Mucosa of rectum (tissue), 2 donors: Measurements from ENCODE around the gene ITGAX.

Source experiments
- H3K27ac ChIP-seq, 2 donors: one replicate each; pipeline ENCODE4 v1.7.0; 2013; ENCODE audit warnings: inconsistent platforms in 2 of 2, low read depth in 2 of 2, low read length in 2 of 2
- H3K27me3 ChIP-seq, 2 donors: one replicate each; pipeline ENCODE4 v1.7.0; 2013; ENCODE audit warnings: low read length in 2 of 2; ENCODE audit not compliant: control insufficient read depth in 2 of 2, insufficient read depth in 2 of 2
- H3K36me3 ChIP-seq, 2 donors: one replicate each; pipeline ENCODE4 v1.7.0; 2013; ENCODE audit warnings: low read length in 2 of 2; ENCODE audit not compliant: control insufficient read depth in 2 of 2, insufficient read depth in 2 of 2
- H3K4me1 ChIP-seq, 2 donors: one replicate each; pipeline ENCODE4 v1.7.0; 2013; ENCODE audit warnings: low read length in 2 of 2, mild to moderate bottlenecking in 1 of 2; ENCODE audit not compliant: control insufficient read depth in 2 of 2, insufficient read depth in 2 of 2
- H3K4me3 ChIP-seq, 2 donors: one replicate each; pipeline ENCODE4 v1.7.0; 2013; ENCODE audit warnings: low read length in 2 of 2
- H3K9ac ChIP-seq, 2 donors: one replicate each; pipeline ENCODE4 v1.7.0; 2013; ENCODE audit warnings: low read length in 2 of 2, low read depth in 1 of 2, mild to moderate bottlenecking in 1 of 2
- H3K9me3 ChIP-seq, 2 donors: one replicate each; pipeline ENCODE4 v1.7.0; 2013; ENCODE audit warnings: low read length in 2 of 2; ENCODE audit not compliant: control insufficient read depth in 2 of 2
- donor health status: healthy.
- donor health status: Normal muscosa, but diverticular disease.

The ITGAX gene

GRCh38 chr16:31421587-31421986 lies 66.6 kb downstream of the ITGAX start:
- Histone ChIP-seq H3K9me3 (no peaks in the 10 kb centered on the region), H3K4me3 (no peak overlapping the region), H3K36me3 (no peaks in the 10 kb centered on the region), H3K27ac (no peak overlapping the region), H3K4me1 (no peaks in the 10 kb centered on the region), H3K27me3 (peaks cover 2 to 8% of the 10 kb centered on the region in 2 donors), H3K9ac (no peak overlapping the region)

GRCh38 chr16:31423241-31423640 lies 68.3 kb downstream of the ITGAX start:
- H3K36me3 ChIP-seq, result no peaks in the 10 kb centered on the region
- peaks cover 2 to 8% of the 10 kb centered on the region in 2 donors for H3K27me3 ChIP-seq
- no peak overlapping the region for H3K9ac ChIP-seq
- no peak overlapping the region for H3K4me3 ChIP-seq
- no peak overlapping the region for H3K27ac ChIP-seq
- H3K9me3 ChIP-seq, result no peaks in the 10 kb centered on the region
- peaks cover 2 to 3% of the 10 kb centered on the region in 2 donors for H3K4me1 ChIP-seq

GRCh38 chr16:31423801-31424200 lies 68.8 kb downstream of the ITGAX start:
- no peaks in the 10 kb centered on the region for H3K9me3 ChIP-seq
- H3K27me3 ChIP-seq, result peaks cover 0 to 8% of the 10 kb centered on the region in 2 donors
- no peak overlapping the region for H3K27ac ChIP-seq
- no peaks in the 10 kb centered on the region for H3K36me3 ChIP-seq
- H3K9ac ChIP-seq, result no peak overlapping the region
- peaks cover 2 to 3% of the 10 kb centered on the region in 2 donors for H3K4me1 ChIP-seq
- H3K4me3 ChIP-seq, result no peak overlapping the region

- H3K4me1 ChIP-seq, result peaks cover 2 to 3% of the 10 kb centered on the region in 2 donors
- H3K9ac ChIP-seq, result no peak overlapping the region
- H3K27me3 ChIP-seq, result peaks cover 0 to 8% of the 10 kb centered on the region in 2 donors
- H3K4me3 ChIP-seq, result peak overlapping the region; percentile 13 to 30
- H3K9me3 ChIP-seq, result no peaks in the 10 kb centered on the region
- H3K27ac ChIP-seq, result no peak overlapping the region
- H3K36me3 ChIP-seq, result no peaks in the 10 kb centered on the region
These were observed 72.7 kb downstream of the ITGAX start for GRCh38 chr16:31427441-31428278.

GRCh38 chr16:31428279-31428597 lies 73.3 kb downstream of the ITGAX start, which contains the start of gene COX6A2:
Gene COX6A2 (minus strand): TSS chr16:31428360. CDS start chr16:31428325, 35 bp downstream.
- H3K27ac ChIP-seq, result no peak within 1 kb of the TSS
- H3K9ac ChIP-seq, result no peak within 1 kb of the TSS

GRCh38 chr16:31428638-31429247 lies 73.8 kb downstream of the ITGAX start:
- peaks cover 0 to 6% of the 10 kb centered on the region in 2 donors for H3K27me3 ChIP-seq
- no peak overlapping the region for H3K9ac ChIP-seq
- no peak overlapping the region for H3K27ac ChIP-seq
- H3K4me1 ChIP-seq, result peaks cover 2 to 3% of the 10 kb centered on the region in 2 donors
- H3K36me3 ChIP-seq, result no peaks in the 10 kb centered on the region
- H3K9me3 ChIP-seq, result no peaks in the 10 kb centered on the region
- no peak overlapping the region for H3K4me3 ChIP-seq

More at GRCh38 chr16:31428279-31428597, 73.3 kb downstream of the ITGAX start, which contains the start of gene COX6A2:
- peak within 1 kb of the TSS; percentile 13 to 30 for H3K4me3 ChIP-seq
- H3K4me1 ChIP-seq, result peaks cover 2 to 3% of the 10 kb centered on the region in 2 donors
- H3K9me3 ChIP-seq, result no peaks in the 10 kb centered on the region
- no peaks in the 10 kb centered on the region for H3K36me3 ChIP-seq
- peaks cover 0 to 8% of the 10 kb centered on the region in 2 donors for H3K27me3 ChIP-seq

GRCh38 chr16:31429314-31429713 lies 74.3 kb downstream of the ITGAX start:
- H3K9ac ChIP-seq, result no peak overlapping the region
- H3K4me3 ChIP-seq, result no peak overlapping the region
- no peaks in the 10 kb centered on the region for H3K36me3 ChIP-seq
- H3K27ac ChIP-seq, result no peak overlapping the region
- H3K9me3 ChIP-seq, result no peaks in the 10 kb centered on the region
- H3K4me1 ChIP-seq, result peaks cover 2 to 3% of the 10 kb centered on the region in 2 donors
- peaks cover 0 to 4% of the 10 kb centered on the region in 2 donors for H3K27me3 ChIP-seq

GRCh38 chr16:31429796-31430195 lies 74.8 kb downstream of the ITGAX start:
- Histone ChIP-seq H3K9me3 (no peaks in the 10 kb centered on the region), H3K4me1 (peaks cover 2 to 3% of the 10 kb centered on the region in 2 donors), H3K9ac (no peak overlapping the region), H3K27me3 (peaks cover 0 to 4% of the 10 kb centered on the region in 2 donors), H3K4me3 (no peak overlapping the region), H3K36me3 (no peaks in the 10 kb centered on the region), H3K27ac (no peak overlapping the region)

- Histone ChIP-seq H3K27ac (no peak overlapping the region), H3K9me3 (no peaks in the 10 kb centered on the region), H3K4me3 (no peak overlapping the region), H3K9ac (no peak overlapping the region), H3K27me3 (peaks cover 0 to 4% of the 10 kb centered on the region in 2 donors), H3K36me3 (no peaks in the 10 kb centered on the region), H3K4me1 (peaks cover 2 to 3% of the 10 kb centered on the region in 2 donors)
These were observed 75.5 kb downstream of the ITGAX start for GRCh38 chr16:31430380-31431052.
